Brain microvascular endothelial cell (primary cell): Measurements from ENCODE around the gene BAZ1A.

Source experiments
- DNase-seq: peaks from one replicate; pipeline ENCODE4 v3.0.0-alpha.2; 2020
- H3K27ac ChIP-seq: fragments of 250-450 bp; sonication (Bioruptor Pico); 2 replicates; pipeline ENCODE4 v1.5.1; 2020; ENCODE audit warnings: mild to moderate bottlenecking, moderate library complexity
- H3K27me3 ChIP-seq: fragments of 250-450 bp; sonication (Bioruptor Pico); replicated peaks from 2 replicates; pipeline ENCODE4 v1.5.1; 2020; ENCODE audit warnings: mild to moderate bottlenecking
- H3K36me3 ChIP-seq: fragments of 250-450 bp; sonication (Bioruptor Pico); replicated peaks from 2 replicates; pipeline ENCODE4 v1.5.1; 2020; ENCODE audit warnings: mild to moderate bottlenecking
- H3K4me3 ChIP-seq: 2 replicates; pipeline ENCODE4 v1.5.1; 2011; ENCODE audit warnings: low read depth, mild to moderate bottlenecking, control low read depth, low read length, moderate library complexity
- in situ Hi-C: cut with HindIII; loops from 2 replicates; pipeline ENCODE4 v1.10.0; 2017; ENCODE audit warnings: low sequenced_read_pairs, low pct_ligation_motif_present
- TF ChIP-seq, protein P1 (sequence below): IDR thresholded peaks from 2 replicates; pipeline ENCODE4 v1.5.1; 2011; ENCODE audit warnings: low read depth, mild to moderate bottlenecking, moderate library complexity, low read length, control low read depth, inconsistent platforms; ENCODE audit errors: missing control alignments

Gene BAZ1A

DNA sequence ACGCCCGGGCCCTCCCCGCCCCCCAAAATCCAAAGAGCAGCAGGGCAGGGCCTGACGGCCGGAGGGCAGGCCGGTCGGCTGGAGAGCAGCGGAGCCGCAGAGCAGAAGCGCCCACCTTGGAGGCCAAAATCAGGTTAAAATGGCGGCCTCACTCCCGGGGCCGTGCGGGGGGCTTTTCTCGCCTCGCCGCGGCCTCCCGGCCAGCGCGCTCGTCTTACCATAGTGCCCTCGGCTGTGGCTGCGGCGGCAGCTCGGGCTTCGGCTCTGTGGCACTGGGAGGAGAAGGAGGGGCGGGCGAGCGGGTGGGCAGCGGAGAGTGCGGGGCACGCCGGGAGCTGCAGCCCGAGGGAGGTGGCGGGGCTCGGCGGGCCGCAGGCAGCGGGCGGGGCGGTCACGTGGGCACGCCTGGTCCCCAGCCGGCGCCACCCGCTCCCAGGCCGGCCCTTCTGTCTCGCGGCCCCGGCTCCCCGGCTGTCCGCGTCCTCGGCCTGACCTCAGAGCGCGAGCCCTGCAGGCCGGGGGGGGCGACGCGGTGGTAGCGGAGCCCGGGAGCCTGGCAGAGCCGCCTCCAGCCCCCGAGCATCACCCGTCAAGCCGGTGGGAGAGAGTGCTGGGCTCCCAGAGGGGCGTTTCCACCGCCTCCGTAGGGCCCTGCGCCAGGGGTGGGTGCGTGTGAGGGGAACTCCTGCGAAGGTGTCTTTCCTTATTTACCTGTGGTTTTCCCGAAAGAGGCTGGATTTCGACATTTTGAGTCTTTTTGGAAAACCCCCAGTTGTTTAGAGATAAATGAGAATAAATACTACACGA, 160.6 kb downstream of the BAZ1A start, which contains the start of gene CFL2:
Gene CFL2 (minus strand): TSS at position 274 of the 807 bp plus-strand sequence. CDS start 53 bp downstream, at position 221.
- in situ Hi-C loops, result no loop called here
- Histone ChIP-seq H3K4me3 (peak within 1 kb of the TSS; percentile 80), H3K27ac (peak within 1 kb of the TSS; percentile 94), H3K36me3 (peaks cover 10% of the 10 kb centered on the region), H3K27me3 (no peaks in the 10 kb centered on the region)
- TF ChIP-seq, protein P1, sequence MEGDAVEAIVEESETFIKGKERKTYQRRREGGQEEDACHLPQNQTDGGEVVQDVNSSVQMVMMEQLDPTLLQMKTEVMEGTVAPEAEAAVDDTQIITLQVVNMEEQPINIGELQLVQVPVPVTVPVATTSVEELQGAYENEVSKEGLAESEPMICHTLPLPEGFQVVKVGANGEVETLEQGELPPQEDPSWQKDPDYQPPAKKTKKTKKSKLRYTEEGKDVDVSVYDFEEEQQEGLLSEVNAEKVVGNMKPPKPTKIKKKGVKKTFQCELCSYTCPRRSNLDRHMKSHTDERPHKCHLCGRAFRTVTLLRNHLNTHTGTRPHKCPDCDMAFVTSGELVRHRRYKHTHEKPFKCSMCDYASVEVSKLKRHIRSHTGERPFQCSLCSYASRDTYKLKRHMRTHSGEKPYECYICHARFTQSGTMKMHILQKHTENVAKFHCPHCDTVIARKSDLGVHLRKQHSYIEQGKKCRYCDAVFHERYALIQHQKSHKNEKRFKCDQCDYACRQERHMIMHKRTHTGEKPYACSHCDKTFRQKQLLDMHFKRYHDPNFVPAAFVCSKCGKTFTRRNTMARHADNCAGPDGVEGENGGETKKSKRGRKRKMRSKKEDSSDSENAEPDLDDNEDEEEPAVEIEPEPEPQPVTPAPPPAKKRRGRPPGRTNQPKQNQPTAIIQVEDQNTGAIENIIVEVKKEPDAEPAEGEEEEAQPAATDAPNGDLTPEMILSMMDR, result no peak
- DNase-seq, result peak; percentile 46

DNA sequence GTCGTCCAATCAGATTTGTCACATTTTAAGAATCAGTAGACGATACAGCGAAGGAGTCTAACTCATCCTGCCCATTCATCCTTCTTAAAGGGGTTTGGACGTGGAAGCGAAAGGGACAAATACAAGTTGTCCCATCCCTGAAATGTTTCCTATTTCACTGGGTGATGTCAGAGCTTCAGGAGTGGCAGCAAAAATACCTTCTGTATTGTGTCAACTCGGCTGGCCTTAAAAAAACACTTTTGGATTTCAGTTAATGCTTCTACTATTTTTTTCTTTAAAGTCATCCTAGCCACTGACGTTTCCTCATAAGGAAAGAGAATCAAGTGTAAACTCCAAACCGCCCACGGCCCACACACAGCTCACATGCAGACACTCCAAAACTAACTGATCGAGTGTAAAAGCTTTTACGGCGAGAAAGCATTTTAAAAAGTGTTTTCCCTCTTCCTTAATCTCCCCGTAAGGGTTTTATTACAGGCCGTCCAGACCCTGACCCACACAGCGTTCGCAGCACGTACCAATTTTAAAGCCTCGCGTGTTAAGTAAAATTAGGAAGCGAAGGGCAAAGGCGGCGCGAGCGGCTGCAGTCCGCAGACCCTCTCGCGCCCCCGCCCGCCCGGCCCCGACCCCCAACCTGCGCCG, 161.4 kb downstream of the BAZ1A start:
- no peaks in the 10 kb centered on the region for H3K27me3 ChIP-seq
- in situ Hi-C loops, result no loop called here
- H3K4me3 ChIP-seq, result peak overlapping the region; percentile 80
- peaks cover 10% of the 10 kb centered on the region for H3K36me3 ChIP-seq
- TF ChIP-seq, protein P1, result no peak
- peak overlapping the region; percentile 94 for H3K27ac ChIP-seq
- DNase-seq, result peak; percentile 65

GRCh38 chr14:34713122-34713680, 162.0 kb downstream of the BAZ1A start:
- DNase-seq, result no peak
- Histone ChIP-seq H3K27ac (peak overlapping the region; percentile 94), H3K4me3 (peak overlapping the region; percentile 80), H3K27me3 (no peaks in the 10 kb centered on the region), H3K36me3 (peaks cover 10% of the 10 kb centered on the region)
- TF ChIP-seq, protein P1, result no peak
- in situ Hi-C loops, result no loop called here

GRCh38 chr14:34711796-34712712, 163.1 kb downstream of the BAZ1A start:
- Histone ChIP-seq H3K4me3 (no peak overlapping the region), H3K27ac (peak overlapping the region; percentile 72), H3K27me3 (no peaks in the 10 kb centered on the region), H3K36me3 (peaks cover 10% of the 10 kb centered on the region)
- TF ChIP-seq, protein P1, result no peak
- in situ Hi-C loops, result no loop called here
- no peak for DNase-seq

DNA sequence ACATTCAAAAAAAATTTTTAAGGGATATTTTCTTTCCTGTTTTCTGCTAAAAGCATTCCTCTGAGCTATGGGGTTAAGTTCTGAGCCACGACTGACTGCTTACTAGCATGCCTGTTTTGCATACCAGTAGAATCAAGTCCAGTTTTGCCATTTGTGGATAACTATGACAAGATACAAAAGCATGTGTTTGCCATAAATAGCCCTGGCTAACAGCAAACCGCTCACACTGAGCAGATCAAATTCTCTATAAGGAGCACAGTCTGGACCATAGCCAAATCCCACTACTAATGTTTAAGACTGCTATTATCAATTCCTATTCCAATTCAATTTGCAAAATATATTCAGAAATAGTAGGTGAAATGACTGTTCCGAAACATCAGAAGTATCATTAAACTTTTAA, 164.0 kb downstream of the BAZ1A start:
- TF ChIP-seq, protein P1, result no peak
- Histone ChIP-seq H3K27ac (peak overlapping the region; percentile 72), H3K36me3 (peaks cover 10% of the 10 kb centered on the region), H3K27me3 (no peaks in the 10 kb centered on the region), H3K4me3 (no peak overlapping the region)
- in situ Hi-C loops, result no loop called here
- peak; percentile 89 for DNase-seq
